AG09309 (cell line): Measurements from ENCODE around the gene NEB.

Experiments used
- DNase-seq: peaks from one replicate; pipeline ENCODE4 v3.0.0-alpha.2; 2010; ENCODE audit warnings: low read depth
- H3K4me3 ChIP-seq: 2 replicates; pipeline ENCODE4 v1.5.1; 2011; ENCODE audit warnings: mild to moderate bottlenecking, low read depth, low read length, moderate library complexity; ENCODE audit not compliant: control insufficient read depth
- CTCF ChIP-seq: IDR thresholded peaks from 2 replicates; pipeline ENCODE4 v1.5.1; 2011; ENCODE audit warnings: mild to moderate bottlenecking, low read depth, low read length, inconsistent platforms; ENCODE audit not compliant: insufficient read depth, control insufficient read depth; ENCODE audit errors: missing control alignments

The NEB gene

GRCh38 chr2:151640087-151640486 is 94.2 kb downstream of the NEB start:
- no peak for DNase-seq
- no peak overlapping the region for H3K4me3 ChIP-seq
- TF ChIP-seq CTCF: no peak

GRCh38 chr2:151638990-151639389 is 95.3 kb downstream of the NEB start:
- no peak overlapping the region for H3K4me3 ChIP-seq
- DNase-seq: no peak
- TF ChIP-seq CTCF: no peak

GRCh38 chr2:151638191-151638933 is 95.9 kb downstream of the NEB start:
- no peak for TF ChIP-seq CTCF
- no peak for DNase-seq
- H3K4me3 ChIP-seq: no peak overlapping the region

- H3K4me3 ChIP-seq: no peak overlapping the region
- DNase-seq: no peak
- TF ChIP-seq CTCF: no peak
Measured at GRCh38 chr2:151637271-151637781, 97.0 kb downstream of the NEB start.

- TF ChIP-seq CTCF: no peak
- no peak overlapping the region for H3K4me3 ChIP-seq
- DNase-seq: no peak
Measured at GRCh38 chr2:151634736-151635467, 99.4 kb downstream of the NEB start.

GRCh38 chr2:151632993-151633565 is 101.2 kb downstream of the NEB start:
- no peak overlapping the region for H3K4me3 ChIP-seq
- no peak for TF ChIP-seq CTCF
- DNase-seq: peak; percentile 1
